HCT116 (cell line): Measurements from ENCODE around the gene SPIN1. TPM values are rescaled to one million over a fixed set of nuclear protein-coding genes. Genes with fewer than 3 reads are reported as not detected.
A peak's percentile ranks its signal among the peaks of the same experiment; 100 is the strongest.

Experiments used
- ATAC-seq: fragments of 200-7000 bp; cut with Tn5 transposase; 2 replicates; pipeline ENCODE4 v1.9.1; 2020; ENCODE audit warnings: mild to moderate bottlenecking, moderate library complexity
- Bru-seq: library from RNA; stranded (reverse); fragments of 400-500 nt; gene quantifications from one replicate; lab custom pipeline; 2021; lab: Mats Ljungman, UMichigan
- BruChase-seq, 2 experiments: library from RNA; stranded (reverse); fragments of 400-500 nt; gene quantifications; one replicate each; lab custom pipeline; 2021; lab: Mats Ljungman, UMichigan
- BruUV-seq: library from RNA; stranded (reverse); fragments of 400-500 nt; replicated peaks from 2 replicates; lab custom pipeline; 2021; lab: Mats Ljungman, UMichigan
- CTCF ChIA-PET: fragments of 300-600 bp; sonication (Branson Sonifier 250); formaldehyde crosslinking; loops from one replicate; lab custom pipeline; 2021; ENCODE audit warnings: antibody characterized with exemption; lab: Charles Lee
- POLR2A ChIA-PET: fragments of 300-600, 350-600 bp; sonication (Branson Sonifier 250); formaldehyde crosslinking; loops from one replicate; lab custom pipeline; 2021; ENCODE audit warnings: antibody characterized with exemption; lab: Charles Lee
- RAD21 ChIA-PET, 2 experiments: fragments of 300-600 bp; sonication (Branson Sonifier 250); formaldehyde crosslinking; loops; one replicate each; lab custom pipeline; 2023; ENCODE audit warnings: low total read pairs in 2 of 2; ENCODE audit not compliant: uncharacterized antibody in 2 of 2, unreplicated experiment in 2 of 2, low non-redundant PET in 1 of 2; lab: Charles Lee
- DNase-seq: peaks from one replicate; pipeline ENCODE4 v3.0.0-alpha.2; 2010; ENCODE audit warnings: low read depth, low spot score
- H2AFZ ChIP-seq: fragments of 200-600 bp; shearing (Covaris generic), sonication (generic); 2 replicates; pipeline ENCODE4 v1.6.1; 2017; ENCODE audit warnings: low read depth, mixed run types, mixed read lengths, antibody characterized with exemption, low read length; ENCODE audit not compliant: poor library complexity, severe bottlenecking
- H3K27ac ChIP-seq: 2 replicates; pipeline ENCODE4 v1.5.1; 2012; ENCODE audit warnings: low read depth, low read length
- H3K27me3 ChIP-seq: fragments of 200-600 bp; sonication (generic); 2 replicates; pipeline ENCODE4 v1.6.1; 2016; ENCODE audit warnings: mixed run types, low read length, mixed read lengths; ENCODE audit not compliant: insufficient read depth
- H3K36me3 ChIP-seq, 2 experiments: fragments of 200-500 bp in 1 of 2; fragments of 200-600 bp in 1 of 2; sonication (Bioruptor generic) in 1 of 2; sonication (generic) in 1 of 2; 2 replicates each; pipeline versions ENCODE4 v1.5.1 to v1.6.1; 2014 to 2016; ENCODE audit warnings: low read length in 2 of 2, inconsistent platforms in 1 of 2, mixed read lengths in 1 of 2, mixed run types in 1 of 2; ENCODE audit not compliant: insufficient read depth in 2 of 2, control insufficient read depth in 1 of 2
- H3K4me1 ChIP-seq, 2 experiments: fragments of 200-600 bp in 1 of 2; sonication (generic) in 1 of 2; 2 replicates each; pipeline versions ENCODE4 v1.5.1 to v1.6.1; 2012 to 2017; ENCODE audit warnings: low read length in 2 of 2, inconsistent platforms in 1 of 2, mild to moderate bottlenecking in 1 of 2, mixed read lengths in 1 of 2, mixed run types in 1 of 2, moderate library complexity in 1 of 2; ENCODE audit not compliant: insufficient read depth in 2 of 2, control insufficient read depth in 1 of 2
- H3K4me2 ChIP-seq: fragments of 200-600 bp; sonication (generic); 2 replicates; pipeline ENCODE4 v1.6.1; 2017; ENCODE audit warnings: mixed run types, low read length, mixed read lengths
- H3K4me3 ChIP-seq, 2 experiments: fragments of 200-600 bp in 1 of 2; sonication (generic) in 1 of 2; replicated peaks in 1 of 2; 2 replicates each; pipeline ENCODE4 v1.5.1; 2011 to 2016; ENCODE audit warnings: low read length in 2 of 2, control low read depth in 1 of 2, low read depth in 1 of 2, mild to moderate bottlenecking in 1 of 2, mixed read lengths in 1 of 2, mixed run types in 1 of 2
- H3K79me2 ChIP-seq: fragments of 200-600 bp; sonication (generic); 2 replicates; pipeline ENCODE4 v1.6.1; 2017; ENCODE audit warnings: mild to moderate bottlenecking, mixed run types, low read length, moderate library complexity, mixed read lengths; ENCODE audit not compliant: insufficient read depth
- H3K9ac ChIP-seq: fragments of 200-600 bp; sonication (generic); 2 replicates; pipeline ENCODE4 v1.6.1; 2016; ENCODE audit warnings: low read length, mixed read lengths
- H3K9me2 ChIP-seq: fragments of 200-600 bp; sonication (generic), shearing (Covaris generic); 2 replicates; pipeline ENCODE4 v1.6.1; 2017; ENCODE audit warnings: mixed run types, mild to moderate bottlenecking, moderate library complexity; ENCODE audit not compliant: insufficient read depth
- H3K9me3 ChIP-seq, 2 experiments: fragments of 200-500 bp in 1 of 2; fragments of 200-600 bp in 1 of 2; sonication (Bioruptor generic) in 1 of 2; sonication (generic) in 1 of 2; 2 replicates each; pipeline ENCODE4 v1.6.1; 2014 to 2017; ENCODE audit warnings: low read length in 2 of 2, mixed read lengths in 2 of 2, inconsistent platforms in 1 of 2, low read depth in 1 of 2, mild to moderate bottlenecking in 1 of 2, mixed run types in 1 of 2, moderate library complexity in 1 of 2; ENCODE audit not compliant: control insufficient read depth in 1 of 2, insufficient read depth in 1 of 2
- H4K20me1 ChIP-seq: fragments of 200-600 bp; sonication (generic), shearing (Covaris generic); 2 replicates; pipeline ENCODE4 v1.6.1; 2017; ENCODE audit warnings: mixed run types, mild to moderate bottlenecking, moderate library complexity; ENCODE audit not compliant: insufficient read depth
- CEBPB ChIP-seq: IDR thresholded peaks from 2 replicates; pipeline ENCODE4 v1.6.1; 2012; ENCODE audit warnings: low read depth
- EGR1 ChIP-seq: IDR thresholded peaks from 2 replicates; pipeline ENCODE4 v1.6.1; 2012; ENCODE audit warnings: low read depth
- ELF1 ChIP-seq: IDR thresholded peaks from 2 replicates; pipeline ENCODE4 v1.6.1; 2012; ENCODE audit warnings: low read depth, borderline replicate concordance
- EZH2 ChIP-seq: fragments of 200-600 bp; sonication (generic); IDR thresholded peaks from 2 replicates; pipeline ENCODE4 v1.6.1; 2017; ENCODE audit warnings: antibody characterized with exemption, mixed run types
- EZH2phosphoT487 ChIP-seq: fragments of 200-600 bp; IDR thresholded peaks from 2 replicates; pipeline ENCODE4 v1.6.1; 2018; ENCODE audit warnings: antibody characterized with exemption, borderline replicate concordance
- FOSL1 ChIP-seq: IDR thresholded peaks from 2 replicates; pipeline ENCODE4 v1.6.1; 2012; ENCODE audit warnings: low read depth
- JUND ChIP-seq: IDR thresholded peaks from 2 replicates; pipeline ENCODE4 v1.6.1; 2012
- POLR2AphosphoS5 ChIP-seq: IDR thresholded peaks from 2 replicates; pipeline ENCODE4 v1.6.1; 2011; ENCODE audit warnings: mild to moderate bottlenecking, low read depth, low read length, moderate library complexity
- RAD21 ChIP-seq: IDR thresholded peaks from 2 replicates; pipeline ENCODE4 v1.6.1; 2012; ENCODE audit warnings: low read depth, mild to moderate bottlenecking
- REST ChIP-seq: IDR thresholded peaks from 2 replicates; pipeline ENCODE4 v1.6.1; 2012; ENCODE audit warnings: low read depth
- SIN3A ChIP-seq: IDR thresholded peaks from 2 replicates; pipeline ENCODE4 v1.6.1; 2012; ENCODE audit warnings: low read depth
- SP1 ChIP-seq: IDR thresholded peaks from 2 replicates; pipeline ENCODE4 v1.6.1; 2012; ENCODE audit warnings: low read depth
- YY1 ChIP-seq: IDR thresholded peaks from 2 replicates; pipeline ENCODE4 v1.6.1; 2011; ENCODE audit warnings: low read length, low read depth, moderate library complexity, mild to moderate bottlenecking; ENCODE audit not compliant: insufficient replicate concordance; ENCODE audit errors: extremely low read depth
- ZFX ChIP-seq: fragments of 450-650 bp; IDR thresholded peaks from 2 replicates; pipeline ENCODE4 v1.6.1; 2017
- ZNF274 ChIP-seq: fragments of 200-500 bp; sonication (Bioruptor generic); IDR thresholded peaks from 2 replicates; pipeline ENCODE4 v1.6.1; 2014; ENCODE audit warnings: mild to moderate bottlenecking, low read depth, low read length, inconsistent platforms
- intact Hi-C: fragments of 100-400 bp; cut with micrococcal nuclease; formaldehyde crosslinking; loops from 2 replicates; pipeline ENCODE4 v1.10.0; 2022
- long read RNA-seq: library from polyadenylated mRNA; unstranded; transcript quantifications from one replicate; pipeline ENCODE4 v2.0.0, GENCODE V29; 2021; ENCODE audit not compliant: unreplicated experiment
- polyA plus RNA-seq: library from polyadenylated mRNA; unstranded; fragments of >200 nt; gene quantifications from 2 replicates; pipeline ENCODE4 v1.2.1, GENCODE V29; 2012; ENCODE audit warnings: missing spikeins
- total RNA-seq: library from RNA; stranded (reverse); gene quantifications from one replicate; pipeline ENCODE4 v1.2.1, GENCODE V29; 2021; ENCODE audit not compliant: unreplicated experiment
- TF ChIP-seq, protein P1 (sequence below), 3 experiments: fragments of 200-600 bp in 1 of 3; sonication (generic) in 1 of 3; IDR thresholded peaks in 2 of 3; conservative IDR thresholded peaks in 1 of 3; 2 replicates each; pipeline ENCODE4 v1.5.1; 2012 to 2017; ENCODE audit warnings: low read depth in 2 of 3, low read length in 2 of 3, antibody characterized with exemption in 1 of 3, borderline replicate concordance in 1 of 3, control low read depth in 1 of 3, mild to moderate bottlenecking in 1 of 3, mixed read lengths in 1 of 3, mixed run types in 1 of 3, moderate library complexity in 1 of 3; ENCODE audit not compliant: insufficient read depth in 1 of 3
- TF ChIP-seq, protein P2 (sequence below): IDR thresholded peaks from 2 replicates; pipeline ENCODE4 v1.6.1; 2011; ENCODE audit warnings: mild to moderate bottlenecking, low read length, moderate library complexity; ENCODE audit not compliant: insufficient replicate concordance; ENCODE audit errors: extremely low read depth

The SPIN1 gene
- total RNA-seq (74.0 TPM), Bru-seq, nascent RNA (percentile 90 among the genes with signal in this experiment), BruChase-seq, experiment 1, labeled RNA remaining after a 6-hour chase (percentile 91 among the genes with signal in this experiment), BruChase-seq, experiment 2, labeled RNA remaining after a 2-hour chase (percentile 92 among the genes with signal in this experiment)
- polyA plus RNA-seq: 29.5 and 32.8 TPM in 2 replicates
- long read RNA-seq, full-length matches to known transcripts: 80 of 174 reads
- long read RNA-seq, partial matches to known transcripts: 57 of 174 reads
- long read RNA-seq, other reads (novel, unspliced or antisense): 37 of 174 reads

- POLR2A ChIA-PET: no interaction called here
- TF ChIP-seq ELF1: no peak
- TF ChIP-seq SP1: peak; percentile 21; the same call in 1 of the 2 replicates
- TF ChIP-seq RAD21: peak; percentile 21; the same call in 1 of the 2 replicates
- no peak for TF ChIP-seq ZNF274
- peak; percentile 19 for TF ChIP-seq YY1
- TF ChIP-seq ZFX: peak; percentile 68
- TF ChIP-seq EZH2: no peak
- no peak for TF ChIP-seq EZH2phosphoT487
- TF ChIP-seq SIN3A: peak; percentile 26; the same call in 1 of the 2 replicates
- TF ChIP-seq, protein P1, sequence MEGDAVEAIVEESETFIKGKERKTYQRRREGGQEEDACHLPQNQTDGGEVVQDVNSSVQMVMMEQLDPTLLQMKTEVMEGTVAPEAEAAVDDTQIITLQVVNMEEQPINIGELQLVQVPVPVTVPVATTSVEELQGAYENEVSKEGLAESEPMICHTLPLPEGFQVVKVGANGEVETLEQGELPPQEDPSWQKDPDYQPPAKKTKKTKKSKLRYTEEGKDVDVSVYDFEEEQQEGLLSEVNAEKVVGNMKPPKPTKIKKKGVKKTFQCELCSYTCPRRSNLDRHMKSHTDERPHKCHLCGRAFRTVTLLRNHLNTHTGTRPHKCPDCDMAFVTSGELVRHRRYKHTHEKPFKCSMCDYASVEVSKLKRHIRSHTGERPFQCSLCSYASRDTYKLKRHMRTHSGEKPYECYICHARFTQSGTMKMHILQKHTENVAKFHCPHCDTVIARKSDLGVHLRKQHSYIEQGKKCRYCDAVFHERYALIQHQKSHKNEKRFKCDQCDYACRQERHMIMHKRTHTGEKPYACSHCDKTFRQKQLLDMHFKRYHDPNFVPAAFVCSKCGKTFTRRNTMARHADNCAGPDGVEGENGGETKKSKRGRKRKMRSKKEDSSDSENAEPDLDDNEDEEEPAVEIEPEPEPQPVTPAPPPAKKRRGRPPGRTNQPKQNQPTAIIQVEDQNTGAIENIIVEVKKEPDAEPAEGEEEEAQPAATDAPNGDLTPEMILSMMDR (IDR thresholded peaks at IDR 0.05 in 2 of 3, conservative IDR thresholded peaks at IDR 0.05 in 1 of 3; ENCODE audit: borderline replicate concordance in 1 of 3, insufficient read depth in 1 of 3, low read depth in 2 of 3, low read length in 2 of 3): peak in 2 of 3 experiments; percentile 11 to 32; a peak in 1 of 6 replicates
- peak; percentile 68 for TF ChIP-seq EGR1
- peak; percentile 55 for TF ChIP-seq POLR2AphosphoS5
- no peak for TF ChIP-seq REST
- no peak for TF ChIP-seq CEBPB
- TF ChIP-seq, protein P2, sequence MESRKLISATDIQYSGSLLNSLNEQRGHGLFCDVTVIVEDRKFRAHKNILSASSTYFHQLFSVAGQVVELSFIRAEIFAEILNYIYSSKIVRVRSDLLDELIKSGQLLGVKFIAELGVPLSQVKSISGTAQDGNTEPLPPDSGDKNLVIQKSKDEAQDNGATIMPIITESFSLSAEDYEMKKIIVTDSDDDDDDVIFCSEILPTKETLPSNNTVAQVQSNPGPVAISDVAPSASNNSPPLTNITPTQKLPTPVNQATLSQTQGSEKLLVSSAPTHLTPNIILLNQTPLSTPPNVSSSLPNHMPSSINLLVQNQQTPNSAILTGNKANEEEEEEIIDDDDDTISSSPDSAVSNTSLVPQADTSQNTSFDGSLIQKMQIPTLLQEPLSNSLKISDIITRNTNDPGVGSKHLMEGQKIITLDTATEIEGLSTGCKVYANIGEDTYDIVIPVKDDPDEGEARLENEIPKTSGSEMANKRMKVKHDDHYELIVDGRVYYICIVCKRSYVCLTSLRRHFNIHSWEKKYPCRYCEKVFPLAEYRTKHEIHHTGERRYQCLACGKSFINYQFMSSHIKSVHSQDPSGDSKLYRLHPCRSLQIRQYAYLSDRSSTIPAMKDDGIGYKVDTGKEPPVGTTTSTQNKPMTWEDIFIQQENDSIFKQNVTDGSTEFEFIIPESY: no peak
- no peak for TF ChIP-seq FOSL1
- no peak for TF ChIP-seq JUND
Measured at GRCh38 chr9:88388203-88388885, at the start of gene SPIN1. SPIN1 (plus strand) TSS chr9:88388444; CDS start chr9:88426540, 38,096 bp downstream.

More at GRCh38 chr9:88388203-88388885, at the start of gene SPIN1:
- Histone ChIP-seq H3K36me3 (no peaks in the 10 kb centered on the region), H3K9me3 (no peaks in the 10 kb centered on the region), H3K27me3 (no peaks in the 10 kb centered on the region), H4K20me1 (peaks cover 15% of the 10 kb centered on the region; the same call in 1 of the 2 replicates), H3K4me2 (peak within 1 kb of the TSS; percentile 94), H3K4me1 (peaks cover 12 to 24% of the 10 kb centered on the region in 2 experiments), H3K27ac (peak within 1 kb of the TSS; percentile 92), H3K9ac (peak within 1 kb of the TSS; percentile 91), H2AFZ (peak within 1 kb of the TSS; percentile 31), H3K79me2 (peaks cover 59% of the 10 kb centered on the region), H3K9me2 (no peaks in the 10 kb centered on the region), H3K4me3 (peak within 1 kb of the TSS; percentile 69 to 93)
- no TSS peak for BruUV-seq
- CTCF ChIA-PET: no interaction called here
- DNase-seq (peak; percentile 35), ATAC-seq (peak; percentile 87)
- intact Hi-C loops: loop anchor here (2.0 to 10.0 kb wide), 3 partner anchors 111 to 434 kb away; a partner anchor contains a TSS
- RAD21 ChIA-PET: no interaction called here
